Suprapubic skin (tissue), 4 donors: ENCODE results near the gene ZDHHC11. TPM values are rescaled to one million over a fixed set of nuclear protein-coding genes. Genes with fewer than 3 reads are reported as not detected.

ENCODE experiments used
- DNase-seq, 2 donors: peaks; one replicate each; pipeline ENCODE4 v3.0.0-alpha.2; 2019; ENCODE audit warnings: low spot score in 2 of 2
- H3K27ac ChIP-seq: fragments of 200-600 bp; sonication (generic); one replicate; pipeline ENCODE4 v1.5.1; 2019
- H3K27me3 ChIP-seq: fragments of 200-600 bp; sonication (generic); one replicate; pipeline ENCODE4 v1.5.1; 2019
- H3K36me3 ChIP-seq: fragments of 200-600 bp; sonication (generic); one replicate; pipeline ENCODE4 v1.5.1; 2019
- H3K4me1 ChIP-seq: fragments of 200-600 bp; sonication (generic); one replicate; pipeline ENCODE4 v1.5.1; 2019
- H3K4me3 ChIP-seq: fragments of 200-600 bp; sonication (generic); one replicate; pipeline ENCODE4 v1.5.1; 2019; ENCODE audit warnings: mild to moderate bottlenecking
- H3K9me3 ChIP-seq: fragments of 200-600 bp; sonication (generic); one replicate; pipeline ENCODE4 v1.5.1; 2019
- CTCF ChIP-seq, 2 donors: fragments of 200-600 bp in 1 of 2; fragments of 450-650 bp in 1 of 2; sonication (generic) in 1 of 2; IDR thresholded peaks; one replicate each; pipeline ENCODE4 v1.5.1; 2016 to 2019; ENCODE audit warnings: antibody characterized with exemption in 2 of 2, mild to moderate bottlenecking in 1 of 2, moderate library complexity in 1 of 2
- EP300 ChIP-seq: sonication (generic); formaldehyde crosslinking; IDR thresholded peaks from one replicate; pipeline ENCODE4 v1.6.1; 2017; ENCODE audit warnings: antibody characterized with exemption
- POLR2A ChIP-seq, 2 donors: fragments of 450-650 bp; IDR thresholded peaks; one replicate each; pipeline ENCODE4 v1.6.1; 2017; ENCODE audit warnings: antibody characterized with exemption in 2 of 2, mild to moderate bottlenecking in 2 of 2, moderate library complexity in 2 of 2
- POLR2AphosphoS5 ChIP-seq, 3 donors: sonication (generic); formaldehyde crosslinking; IDR thresholded peaks; one replicate each; pipeline ENCODE4 v1.6.1; 2017; ENCODE audit warnings: antibody characterized with exemption in 3 of 3
- WGBS: methylation state at CpG from one replicate; pipeline ENCODE4 v1.1.5; 2018; 5-methylcytosine and 5-hydroxymethylcytosine counted together
- total RNA-seq, 4 donors: library from RNA; depleted of rRNA; stranded (reverse); fragments of >200 nt; gene quantifications; one replicate each; pipeline ENCODE4 v1.1.0, GENCODE V29; 2016

Gene ZDHHC11
- total RNA-seq, 4 donors from 2014 or later: 7.5 to 81.5 (median 22.6) TPM

- WGBS: 87% methylated on average over 46 of the region's 55 CpGs
- DNase-seq: peak; percentile 55 to 72
Measured at GRCh38 chr5:852431-853401, 1.9 kb upstream of the ZDHHC11 start.

GRCh38 chr5:852018-852417 lies 1.2 kb upstream of the ZDHHC11 start:
- Histone ChIP-seq H3K36me3 (no peaks in the 10 kb centered on the region), H3K4me1 (peaks cover 20% of the 10 kb centered on the region), H3K9me3 (no peaks in the 10 kb centered on the region), H3K27me3 (peaks cover 49% of the 10 kb centered on the region), H3K4me3 (no peak overlapping the region), H3K27ac (no peak overlapping the region)
- no peak for DNase-seq
- no peak for TF ChIP-seq POLR2A (IDR thresholded peaks at IDR 0.05)
- 39% methylated on average over 5 of the region's 5 CpGs for WGBS

More at GRCh38 chr5:852431-853401, 1.9 kb upstream of the ZDHHC11 start:
- peaks cover 49% of the 10 kb centered on the region for H3K27me3 ChIP-seq
- H3K9me3 ChIP-seq: no peaks in the 10 kb centered on the region
- TF ChIP-seq POLR2A (IDR thresholded peaks at IDR 0.05) (no peak), POLR2AphosphoS5 (IDR thresholded peaks at IDR 0.05) (no peak), EP300 (no peak), CTCF (IDR thresholded peaks at IDR 0.05) (no peak)
- H3K27ac ChIP-seq: no peak overlapping the region
- no peaks in the 10 kb centered on the region for H3K36me3 ChIP-seq
- H3K4me3 ChIP-seq: no peak overlapping the region
- H3K4me1 ChIP-seq: peaks cover 20% of the 10 kb centered on the region

GRCh38 chr5:851553-851952 lies 767 bp upstream of the ZDHHC11 start:
- Histone ChIP-seq H3K27ac (no peak overlapping the region), H3K27me3 (peaks cover 49% of the 10 kb centered on the region), H3K4me1 (peaks cover 20% of the 10 kb centered on the region), H3K36me3 (no peaks in the 10 kb centered on the region), H3K9me3 (no peaks in the 10 kb centered on the region), H3K4me3 (no peak overlapping the region)
- WGBS: 65% methylated on average over 16 of the region's 16 CpGs
- TF ChIP-seq CTCF (IDR thresholded peaks at IDR 0.05) (no peak), POLR2AphosphoS5 (IDR thresholded peaks at IDR 0.05) (no peak), POLR2A (IDR thresholded peaks at IDR 0.05) (no peak), EP300 (no peak)
- DNase-seq: peak; percentile 50 to 69

GRCh38 chr5:851076-851475 lies 290 bp upstream of the ZDHHC11 start:
- TF ChIP-seq CTCF (IDR thresholded peaks at IDR 0.05) (no peak), POLR2AphosphoS5 (IDR thresholded peaks at IDR 0.05) (no peak), EP300 (no peak), POLR2A (IDR thresholded peaks at IDR 0.05) (no peak)
- peak; percentile 66 for DNase-seq
- peaks cover 49% of the 10 kb centered on the region for H3K27me3 ChIP-seq
- H3K9me3 ChIP-seq: no peaks in the 10 kb centered on the region
- no peaks in the 10 kb centered on the region for H3K36me3 ChIP-seq
- H3K4me1 ChIP-seq: peaks cover 20% of the 10 kb centered on the region
- WGBS: 61% methylated on average over 16 of the region's 19 CpGs
- H3K27ac ChIP-seq: no peak overlapping the region
- no peak overlapping the region for H3K4me3 ChIP-seq

GRCh38 chr5:849651-850301 lies 1.0 kb downstream of the ZDHHC11 start:
- H3K4me3 ChIP-seq: peak overlapping the region; percentile 27
- H3K27me3 ChIP-seq: peaks cover 44% of the 10 kb centered on the region
- H3K4me1 ChIP-seq: peaks cover 20% of the 10 kb centered on the region
- H3K36me3 ChIP-seq: no peaks in the 10 kb centered on the region
- WGBS: 30% methylated on average over 12 of the region's 20 CpGs
- TF ChIP-seq POLR2AphosphoS5 (IDR thresholded peaks at IDR 0.05): no peak
- TF ChIP-seq EP300: no peak
- TF ChIP-seq CTCF (IDR thresholded peaks at IDR 0.05): no peak
- TF ChIP-seq POLR2A (IDR thresholded peaks at IDR 0.05): no peak
- no peak overlapping the region for H3K27ac ChIP-seq
- DNase-seq: peak; percentile 54 to 77
- H3K9me3 ChIP-seq: no peaks in the 10 kb centered on the region
